HEK293 (cell line): ENCODE results near the gene NPM3.
A peak's percentile ranks its signal among the peaks of the same experiment; 100 is the strongest.

Source experiments
- CTCF ChIA-PET: fragments of 350-600 bp; formaldehyde crosslinking; extraction: SDS; loops from one replicate; lab custom pipeline; 2021; ENCODE audit warnings: antibody characterized with exemption; lab: Yijun Ruan, JAX
- POLR2A ChIA-PET: fragments of 300-600 bp; formaldehyde crosslinking; extraction: SDS; loops from one replicate; lab custom pipeline; 2020; ENCODE audit warnings: antibody characterized with exemption, inconsistent platforms; lab: Yijun Ruan, JAX
- H3K27ac ChIP-seq: fragments of 200-500 bp; sonication (Bioruptor generic); 2 replicates; pipeline ENCODE4 v1.5.1; 2014; ENCODE audit warnings: low read depth, low read length, control low read depth, inconsistent platforms; ENCODE audit errors: extremely low read depth
- H3K36me3 ChIP-seq, 2 experiments: fragments of 200-500 bp in 1 of 2; sonication (Bioruptor generic) in 1 of 2; 1 replicate in 1 of 2; 2 replicates in 1 of 2; pipeline ENCODE4 v1.5.1; 2014 to 2017; ENCODE audit warnings: inconsistent platforms in 2 of 2, low read length in 2 of 2; ENCODE audit not compliant: control insufficient read depth in 2 of 2, insufficient read depth in 1 of 2
- H3K4me1 ChIP-seq: fragments of 200-500 bp; sonication (Bioruptor generic); 2 replicates; pipeline ENCODE4 v1.5.1; 2014; ENCODE audit warnings: mild to moderate bottlenecking, low read length, inconsistent platforms; ENCODE audit not compliant: control insufficient read depth, insufficient read depth
- H3K4me3 ChIP-seq: 2 replicates; pipeline ENCODE4 v1.5.1; 2011; ENCODE audit warnings: low read depth, mild to moderate bottlenecking, control low read depth, low read length, moderate library complexity
- H3K9me3 ChIP-seq: fragments of 200-500 bp; sonication (Bioruptor generic); 2 replicates; pipeline ENCODE4 v1.5.1; 2014; ENCODE audit warnings: low read depth, low read length, inconsistent platforms; ENCODE audit not compliant: control insufficient read depth, insufficient read depth
- BCL11A ChIP-seq: fragments of 450-650 bp; formaldehyde crosslinking; IDR thresholded peaks from 2 replicates; pipeline ENCODE4 v1.5.1; 2016; ENCODE audit warnings: low read depth, missing biosample characterization, missing genetic modification characterization
- FEZF1 ChIP-seq: fragments of 450-650 bp; formaldehyde crosslinking; IDR thresholded peaks from 2 replicates; pipeline ENCODE4 v1.5.1; 2016; ENCODE audit warnings: missing biosample characterization, missing genetic modification characterization
- GFI1B ChIP-seq: fragments of 450-650 bp; formaldehyde crosslinking; IDR thresholded peaks from 2 replicates; pipeline ENCODE4 v1.5.1; 2016; ENCODE audit warnings: missing biosample characterization, missing genetic modification characterization
- GLIS2 ChIP-seq: fragments of 450-650 bp; formaldehyde crosslinking; IDR thresholded peaks from 2 replicates; pipeline ENCODE4 v1.5.1; 2016; ENCODE audit warnings: missing biosample characterization, missing genetic modification characterization
- IKZF3 ChIP-seq: fragments of 450-650 bp; IDR thresholded peaks from 2 replicates; pipeline ENCODE4 v1.5.0; 2018; ENCODE audit warnings: missing biosample characterization, mild to moderate bottlenecking, missing genetic modification characterization, moderate library complexity
- KLF10 ChIP-seq: fragments of 450-650 bp; IDR thresholded peaks from 2 replicates; pipeline ENCODE4 v1.5.1; 2018; ENCODE audit warnings: missing biosample characterization, mild to moderate bottlenecking, missing genetic modification characterization
- KLF7 ChIP-seq: fragments of 450-650 bp; formaldehyde crosslinking; IDR thresholded peaks from 2 replicates; pipeline ENCODE4 v1.5.1; 2016; ENCODE audit warnings: missing biosample characterization, missing genetic modification characterization, borderline replicate concordance
- PATZ1 ChIP-seq: fragments of 450-650 bp; formaldehyde crosslinking; IDR thresholded peaks from 2 replicates; pipeline ENCODE4 v1.5.1; 2016; ENCODE audit warnings: missing biosample characterization, missing genetic modification characterization
- PRDM10 ChIP-seq: fragments of 450-650 bp; formaldehyde crosslinking; IDR thresholded peaks from 2 replicates; pipeline ENCODE4 v1.5.1; 2016; ENCODE audit warnings: missing biosample characterization, missing genetic modification characterization
- PRDM4 ChIP-seq: fragments of 450-650 bp; formaldehyde crosslinking; IDR thresholded peaks from 2 replicates; pipeline ENCODE4 v1.5.1; 2017; ENCODE audit warnings: missing biosample characterization, missing genetic modification characterization
- PRDM6 ChIP-seq: fragments of 450-650 bp; formaldehyde crosslinking; IDR thresholded peaks from 2 replicates; pipeline ENCODE4 v1.5.1; 2017; ENCODE audit warnings: missing biosample characterization, missing genetic modification characterization
- YY1 ChIP-seq: fragments of 450-650 bp; formaldehyde crosslinking; IDR thresholded peaks from 2 replicates; pipeline ENCODE4 v1.5.1; 2018; ENCODE audit warnings: missing biosample characterization, missing genetic modification characterization
- ZBTB26 ChIP-seq: fragments of 450-650 bp; formaldehyde crosslinking; optimal IDR thresholded peaks from 2 replicates; pipeline ENCODE3; 2016; ENCODE audit warnings: missing biosample characterization, mild to moderate bottlenecking, missing genetic modification characterization
- ZBTB44 ChIP-seq: fragments of 450-650 bp; IDR thresholded peaks from 2 replicates; pipeline ENCODE4 v1.5.1; 2018; ENCODE audit warnings: missing biosample characterization, mild to moderate bottlenecking, missing genetic modification characterization
- ZBTB48 ChIP-seq: fragments of 450-650 bp; formaldehyde crosslinking; IDR thresholded peaks from 2 replicates; pipeline ENCODE4 v1.5.1; 2016; ENCODE audit warnings: missing biosample characterization, missing genetic modification characterization
- ZBTB8A ChIP-seq: fragments of 450-650 bp; formaldehyde crosslinking; IDR thresholded peaks from 2 replicates; pipeline ENCODE4 v1.5.1; 2016; ENCODE audit warnings: missing biosample characterization, missing genetic modification characterization
- ZEB2 ChIP-seq: fragments of 450-650 bp; formaldehyde crosslinking; IDR thresholded peaks from 2 replicates; pipeline ENCODE4 v1.5.1; 2016; ENCODE audit warnings: missing biosample characterization, missing genetic modification characterization
- ZNF121 ChIP-seq: fragments of 450-650 bp; formaldehyde crosslinking; IDR thresholded peaks from 2 replicates; pipeline ENCODE4 v1.5.1; 2016; ENCODE audit warnings: missing biosample characterization, missing genetic modification characterization
- ZNF18 ChIP-seq: fragments of 450-650 bp; formaldehyde crosslinking; IDR thresholded peaks from 2 replicates; pipeline ENCODE4 v1.5.1; 2016; ENCODE audit warnings: missing biosample characterization, missing genetic modification characterization
- ZNF404 ChIP-seq: fragments of 450-650 bp; formaldehyde crosslinking; IDR thresholded peaks from 2 replicates; pipeline ENCODE4 v1.5.1; 2017; ENCODE audit warnings: missing biosample characterization, missing genetic modification characterization
- ZNF423 ChIP-seq: fragments of 450-650 bp; formaldehyde crosslinking; IDR thresholded peaks from 2 replicates; pipeline ENCODE4 v1.5.1; 2016; ENCODE audit warnings: missing biosample characterization, missing genetic modification characterization
- ZNF473 ChIP-seq: fragments of 450-650 bp; formaldehyde crosslinking; IDR thresholded peaks from 2 replicates; pipeline ENCODE4 v1.5.1; 2017; ENCODE audit warnings: missing biosample characterization, missing genetic modification characterization
- ZSCAN30 ChIP-seq: fragments of 450-650 bp; IDR thresholded peaks from 2 replicates; pipeline ENCODE4 v1.5.1; 2018; ENCODE audit warnings: missing biosample characterization, mild to moderate bottlenecking, missing genetic modification characterization, moderate library complexity
- ZXDB ChIP-seq: fragments of 450-650 bp; formaldehyde crosslinking; IDR thresholded peaks from 2 replicates; pipeline ENCODE4 v1.5.1; 2016; ENCODE audit warnings: missing biosample characterization, missing genetic modification characterization

NPM3 gene

GRCh38 chr10:101767600-101767945 is 15.7 kb downstream of the NPM3 start:
- ChIA-PET POLR2A (no interaction called here), CTCF (interaction anchor here (3.4 kb wide), 1 partner anchor 14 kb away, joined by 16 read pairs; no protein-coding TSS in a partner anchor)
- no peaks in the 10 kb centered on the region for H3K9me3 ChIP-seq
- H3K27ac ChIP-seq, result no peak overlapping the region; the same call in 1 of the 2 replicates
- H3K4me3 ChIP-seq, result no peak overlapping the region
- H3K36me3 ChIP-seq, result no peaks in the 10 kb centered on the region
- H3K4me1 ChIP-seq, result peaks cover 9% of the 10 kb centered on the region; the same call in 1 of the 2 replicates
- TF ChIP-seq KLF7 (tag by site-specific recombination), result no peak
- TF ChIP-seq KLF10 (tag by site-specific recombination), result no peak
- no peak for TF ChIP-seq ZBTB26 (tag by site-specific recombination)
- TF ChIP-seq ZNF121 (tag by site-specific recombination), result peak; percentile 46; the same call in 1 of the 2 replicates
- TF ChIP-seq ZNF404, result no peak
- TF ChIP-seq ZBTB44 (tag by site-specific recombination), result 0 out of 2 replicates have a peak, but pooled peaks have one; percentile 33
- TF ChIP-seq YY1 (tag by site-specific recombination), result peak; percentile 41; the same call in 1 of the 2 replicates
- TF ChIP-seq GLIS2 (tag by site-specific recombination), result 0 out of 2 replicates have a peak, but pooled peaks have one; percentile 17
- no peak for TF ChIP-seq ZBTB48 (tag by site-specific recombination)
- peak; percentile 69 for TF ChIP-seq ZSCAN30
- TF ChIP-seq ZNF423 (tag by site-specific recombination), result peak; percentile 97
- TF ChIP-seq PRDM6 (tag by site-specific recombination), result peak; percentile 68; the same call in 1 of the 2 replicates
- TF ChIP-seq GFI1B, result peak; percentile 65; the same call in 1 of the 2 replicates
- TF ChIP-seq ZNF18 (tag by site-specific recombination), result 0 out of 2 replicates have a peak, but pooled peaks have one; percentile 35
- peak; percentile 32; the same call in 1 of the 2 replicates for TF ChIP-seq PRDM4 (tag by site-specific recombination)
- peak; percentile 86 for TF ChIP-seq ZBTB8A (tag by site-specific recombination)
- peak; percentile 78 for TF ChIP-seq ZXDB (tag by site-specific recombination)
- TF ChIP-seq BCL11A (tag by site-specific recombination), result no peak
- 0 out of 2 replicates have a peak, but pooled peaks have one; percentile 15 for TF ChIP-seq PATZ1 (tag by site-specific recombination)
- TF ChIP-seq IKZF3 (tag by site-specific recombination), result peak; percentile 65; the same call in 1 of the 2 replicates
- 0 out of 2 replicates have a peak, but pooled peaks have one; percentile 31 for TF ChIP-seq PRDM10 (tag by site-specific recombination)
- no peak for TF ChIP-seq ZNF473 (tag by site-specific recombination)
- TF ChIP-seq FEZF1 (tag by site-specific recombination), result peak; percentile 99
- TF ChIP-seq ZEB2 (tag by site-specific recombination), result peak; percentile 80
